KOPT-K1 (cell line): Measurements from ENCODE around the gene BCAS3.

Source experiments
- H3K27ac ChIP-seq: fragments of 200-600 bp; sonication (generic); 2 replicates; pipeline ENCODE4 v1.5.1; 2016; ENCODE audit warnings: antibody characterized with exemption, mild to moderate bottlenecking, low read depth, low read length; ENCODE audit not compliant: poor library complexity, severe bottlenecking
- H3K36me3 ChIP-seq: fragments of 200-600 bp; sonication (generic); 2 replicates; pipeline ENCODE4 v1.5.1; 2017; ENCODE audit warnings: antibody characterized with exemption, mild to moderate bottlenecking, low read length, moderate library complexity; ENCODE audit not compliant: insufficient read depth
- H3K9me3 ChIP-seq: fragments of 200-600 bp; sonication (generic); 2 replicates; pipeline ENCODE4 v1.5.1; 2017; ENCODE audit warnings: antibody characterized with exemption, low read length, mild to moderate bottlenecking; ENCODE audit not compliant: insufficient read depth, poor library complexity, severe bottlenecking

Gene BCAS3

DNA sequence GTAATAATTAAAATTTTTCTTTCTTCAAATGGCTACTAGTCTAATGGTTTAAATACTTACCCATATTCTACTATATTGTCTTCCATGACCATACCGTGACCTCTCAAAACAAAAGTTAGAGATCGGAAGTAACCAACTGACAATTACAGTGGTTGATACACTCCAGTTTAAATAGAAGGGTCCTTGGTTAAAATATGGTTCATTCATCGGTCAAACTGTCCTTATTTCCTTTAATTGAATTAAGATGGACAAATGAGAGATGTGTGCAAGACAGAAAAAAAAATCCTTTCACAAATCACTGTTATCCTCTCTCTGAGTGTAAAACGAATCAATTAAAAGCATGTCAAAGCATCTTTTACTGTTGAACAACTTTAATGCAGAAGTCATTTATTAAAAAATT is 507.7 kb downstream of the BCAS3 start:
- Histone ChIP-seq H3K27ac (no peak overlapping the region), H3K36me3 (no peaks in the 10 kb centered on the region), H3K9me3 (no peaks in the 10 kb centered on the region)

DNA sequence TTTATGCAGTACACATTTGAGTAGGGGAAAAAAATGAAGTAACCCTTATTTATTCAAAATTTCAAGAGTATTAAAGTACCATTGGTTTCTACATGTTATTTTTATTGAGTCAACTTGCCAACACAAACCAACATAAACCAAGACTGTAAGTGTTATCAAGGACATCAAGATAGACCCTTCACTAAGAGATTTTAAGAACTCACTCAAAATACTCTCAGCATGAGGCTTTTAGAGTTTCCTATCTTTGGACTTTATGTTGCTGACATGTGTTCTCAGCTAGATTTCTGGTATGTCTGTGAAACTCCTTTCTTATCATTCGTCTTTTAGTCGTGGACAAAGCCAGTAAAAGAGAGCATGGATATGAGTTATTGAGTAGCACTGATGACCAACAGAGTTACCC is 509.4 kb downstream of the BCAS3 start:
- H3K9me3 ChIP-seq = peaks cover 11% of the 10 kb centered on the region
- H3K36me3 ChIP-seq = no peaks in the 10 kb centered on the region
- H3K27ac ChIP-seq = no peak overlapping the region

DNA sequence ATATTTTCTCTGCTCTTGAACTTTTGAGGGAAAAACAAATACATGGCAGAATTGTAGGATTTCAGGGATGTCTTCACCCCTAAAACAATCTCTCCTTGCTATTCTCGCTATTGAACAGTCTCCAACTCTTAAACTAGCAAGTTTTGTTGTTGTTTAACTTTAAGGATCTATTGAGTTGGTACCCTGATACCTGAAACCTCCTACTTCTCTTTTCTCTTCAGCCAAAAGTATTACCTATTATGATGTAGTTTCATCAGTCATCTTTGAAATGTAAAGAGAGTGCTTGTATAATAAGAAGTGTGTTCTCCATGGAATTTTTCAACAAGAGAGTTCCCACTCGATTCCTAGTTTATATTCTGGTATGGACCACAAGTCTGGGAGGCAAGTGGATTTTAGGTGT is 510.4 kb downstream of the BCAS3 start:
- Histone ChIP-seq H3K36me3 (no peaks in the 10 kb centered on the region), H3K9me3 (peaks cover 21% of the 10 kb centered on the region), H3K27ac (no peak overlapping the region)

DNA sequence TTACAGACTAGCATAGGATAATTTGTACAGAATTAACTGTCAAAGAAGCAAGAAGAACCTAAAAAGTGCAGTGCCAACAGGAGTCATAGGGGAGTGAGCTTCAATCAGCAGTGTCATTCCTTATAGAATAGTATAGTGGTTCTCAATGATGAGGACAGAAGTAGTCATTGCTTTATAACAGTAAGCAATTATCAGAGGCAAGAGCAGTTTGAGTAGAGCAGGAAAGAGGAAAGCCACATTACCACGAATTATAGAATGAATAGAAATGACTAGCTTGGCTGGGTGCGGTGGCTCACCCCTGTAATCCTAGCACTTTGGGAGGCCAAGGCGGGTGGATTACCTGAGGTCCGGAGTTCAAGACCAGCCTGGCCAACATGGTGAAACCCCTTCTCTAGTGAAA is 512.3 kb downstream of the BCAS3 start:
- Histone ChIP-seq H3K27ac (no peak overlapping the region), H3K9me3 (peaks cover 21% of the 10 kb centered on the region), H3K36me3 (no peaks in the 10 kb centered on the region)

DNA sequence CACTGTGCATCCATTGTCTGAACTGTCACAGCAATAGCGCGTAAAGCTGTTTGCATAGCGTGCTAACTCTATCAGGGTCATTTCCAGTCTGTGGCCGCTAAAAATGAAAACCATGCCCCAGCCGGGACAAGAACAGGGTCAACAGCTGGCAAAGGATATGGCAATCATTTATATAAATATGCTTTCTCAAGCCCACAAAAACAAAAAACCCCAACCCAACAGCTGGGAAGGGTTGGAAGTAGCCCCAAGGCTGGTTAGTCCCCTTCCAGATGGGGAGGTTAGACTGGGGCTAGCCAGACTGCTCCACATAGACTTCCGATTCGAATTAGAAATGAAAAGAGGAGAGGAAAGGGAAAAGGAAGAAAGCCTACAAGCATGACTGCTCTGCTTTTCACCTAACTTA is 518.7 kb downstream of the BCAS3 start:
- Histone ChIP-seq H3K27ac (no peak overlapping the region), H3K9me3 (peaks cover 16% of the 10 kb centered on the region), H3K36me3 (no peaks in the 10 kb centered on the region)

DNA sequence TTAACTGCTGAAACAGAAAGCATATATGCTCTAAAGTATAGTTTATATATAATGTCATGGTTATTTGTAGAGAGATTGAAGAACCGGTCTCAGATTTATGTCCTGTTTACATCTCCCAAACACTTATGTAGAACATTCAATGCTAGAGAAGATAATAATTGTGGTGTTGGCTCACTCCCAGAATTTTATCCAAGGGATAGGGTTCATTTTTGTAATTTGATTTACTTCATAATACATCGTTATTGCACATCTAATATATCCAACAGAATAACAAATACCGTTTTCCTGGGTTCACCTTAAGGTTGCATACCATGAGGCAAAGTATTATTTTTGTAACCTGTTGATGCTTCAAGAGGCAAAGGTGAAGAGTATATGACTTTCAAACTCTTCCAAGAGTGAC is 519.1 kb downstream of the BCAS3 start:
- H3K9me3 ChIP-seq = peaks cover 11% of the 10 kb centered on the region
- no peak overlapping the region for H3K27ac ChIP-seq
- no peaks in the 10 kb centered on the region for H3K36me3 ChIP-seq

DNA sequence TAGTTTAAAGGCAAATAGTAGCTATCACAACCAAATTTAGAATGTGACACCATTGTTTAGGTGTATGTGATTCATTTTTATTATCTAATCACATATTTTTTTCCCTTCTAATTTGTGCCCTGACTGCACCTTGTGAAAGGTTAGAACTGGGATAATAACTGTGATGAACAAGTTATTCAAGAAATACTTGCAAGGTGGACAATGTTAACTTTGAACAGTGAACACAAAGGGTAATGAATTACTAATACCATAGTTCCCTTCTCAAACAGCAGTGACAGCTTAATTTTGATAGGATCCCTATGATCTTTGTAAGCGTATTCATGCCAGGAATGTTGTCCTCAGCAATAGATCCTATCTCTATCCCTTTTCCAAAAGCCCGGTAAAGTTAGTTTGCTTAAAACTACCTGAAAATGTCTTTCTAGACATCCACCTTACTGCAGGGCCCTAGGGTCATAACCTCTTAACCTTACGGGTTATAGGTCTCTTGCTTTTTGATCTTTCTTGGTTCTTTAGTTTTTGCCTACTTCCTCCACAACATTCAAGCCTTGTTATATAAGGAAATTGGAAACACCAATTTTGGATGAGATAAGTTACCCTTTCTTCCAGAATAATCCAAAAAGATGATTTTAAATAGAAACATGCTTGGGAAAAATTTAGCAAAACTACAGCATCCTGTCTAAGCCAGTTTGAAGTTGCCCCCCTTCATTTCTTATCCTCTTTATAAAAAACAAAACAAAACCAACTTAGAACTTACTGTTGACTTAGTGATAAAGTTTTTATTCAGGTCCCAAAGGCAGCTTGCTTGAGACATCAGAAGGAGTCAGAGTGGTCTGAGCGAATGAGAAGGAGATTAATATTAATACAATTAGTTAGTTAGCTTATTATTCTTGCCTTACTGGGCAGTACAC is 522.0 kb downstream of the BCAS3 start:
- Histone ChIP-seq H3K27ac (no peak overlapping the region), H3K9me3 (no peaks in the 10 kb centered on the region), H3K36me3 (no peaks in the 10 kb centered on the region)

DNA sequence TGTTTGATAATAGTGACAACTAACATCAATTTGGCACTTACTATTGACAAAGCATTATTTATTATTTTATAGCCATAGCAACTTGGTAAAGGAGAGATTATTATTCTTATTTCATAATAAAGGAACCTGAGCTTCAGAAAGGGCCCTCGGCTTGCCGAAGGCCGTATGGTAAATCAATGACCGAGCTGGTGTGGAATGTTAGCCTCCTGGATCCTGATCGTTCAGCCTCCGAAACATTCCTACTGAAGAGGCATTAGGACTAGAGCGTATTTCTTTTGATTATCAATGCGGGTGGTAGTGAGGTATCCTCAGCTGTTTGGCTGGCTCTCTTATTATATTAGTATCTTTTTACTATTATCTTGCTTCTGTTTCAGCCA is 522.7 kb downstream of the BCAS3 start:
- Histone ChIP-seq H3K27ac (no peak overlapping the region), H3K9me3 (no peaks in the 10 kb centered on the region), H3K36me3 (no peaks in the 10 kb centered on the region)

DNA sequence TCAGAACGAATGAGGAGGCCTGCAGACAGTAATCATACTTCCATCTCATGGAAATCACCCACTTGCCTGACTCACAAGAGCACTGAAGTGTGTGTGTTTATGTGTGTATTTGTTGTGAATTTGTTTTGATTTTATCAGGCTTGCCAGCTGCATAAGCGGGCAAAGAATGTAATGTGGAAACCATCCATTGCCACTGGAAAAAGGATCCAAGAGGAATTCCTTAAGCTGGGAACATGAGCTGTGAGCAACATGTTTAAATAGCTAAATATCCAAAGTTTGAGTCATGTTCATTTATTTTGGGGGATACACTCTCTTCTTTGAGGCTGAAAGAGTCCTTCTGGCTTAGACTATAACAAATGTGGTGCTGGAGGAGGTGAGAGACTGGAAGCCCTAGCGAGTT is 523.6 kb downstream of the BCAS3 start:
- H3K9me3 ChIP-seq = no peaks in the 10 kb centered on the region
- H3K27ac ChIP-seq = no peak overlapping the region
- H3K36me3 ChIP-seq = no peaks in the 10 kb centered on the region

DNA sequence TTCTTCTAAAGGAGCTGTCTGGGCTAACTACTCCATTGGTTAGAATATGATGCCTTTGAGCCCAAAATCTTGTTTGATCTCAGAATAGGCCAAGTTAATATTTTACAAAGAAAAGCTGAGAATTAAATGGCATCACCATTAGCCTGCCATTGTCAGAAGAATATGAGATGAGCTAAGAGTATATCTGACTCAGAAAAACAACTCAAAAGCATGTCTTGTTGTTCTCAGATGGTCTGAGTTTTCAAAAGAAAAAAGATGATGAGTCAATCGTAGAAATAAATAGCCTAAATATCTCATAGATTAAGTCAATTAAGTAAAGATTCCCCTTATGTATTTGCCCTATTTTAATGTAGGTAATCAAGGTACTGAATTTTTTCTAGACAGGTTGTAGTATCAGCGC is 524.9 kb downstream of the BCAS3 start:
- Histone ChIP-seq H3K9me3 (no peaks in the 10 kb centered on the region), H3K36me3 (no peaks in the 10 kb centered on the region), H3K27ac (no peak overlapping the region)

DNA sequence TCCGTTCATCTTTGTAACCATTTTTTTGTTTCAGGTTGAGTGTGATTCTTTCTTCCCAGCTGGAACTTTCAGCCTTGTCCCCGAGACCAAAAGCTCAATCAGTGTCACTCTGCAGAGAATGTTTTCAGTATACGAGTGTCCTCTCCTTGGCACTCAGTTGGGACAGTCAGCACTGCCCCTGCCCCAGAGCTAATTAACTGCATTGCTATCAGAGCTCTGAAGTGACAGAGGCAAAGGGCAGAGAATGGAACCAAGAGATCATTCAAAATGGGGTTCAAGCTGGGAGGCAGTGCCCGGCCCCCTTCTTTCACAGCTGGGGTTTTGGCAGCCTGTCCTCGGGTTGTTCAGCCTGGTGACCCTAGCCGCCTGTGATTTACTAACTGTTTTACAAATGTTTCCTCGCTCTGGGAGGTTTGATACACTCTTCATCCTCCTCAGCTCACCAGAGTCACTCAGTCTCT is 526.0 kb downstream of the BCAS3 start:
- no peak overlapping the region for H3K27ac ChIP-seq
- H3K9me3 ChIP-seq = no peaks in the 10 kb centered on the region
- H3K36me3 ChIP-seq = no peaks in the 10 kb centered on the region

DNA sequence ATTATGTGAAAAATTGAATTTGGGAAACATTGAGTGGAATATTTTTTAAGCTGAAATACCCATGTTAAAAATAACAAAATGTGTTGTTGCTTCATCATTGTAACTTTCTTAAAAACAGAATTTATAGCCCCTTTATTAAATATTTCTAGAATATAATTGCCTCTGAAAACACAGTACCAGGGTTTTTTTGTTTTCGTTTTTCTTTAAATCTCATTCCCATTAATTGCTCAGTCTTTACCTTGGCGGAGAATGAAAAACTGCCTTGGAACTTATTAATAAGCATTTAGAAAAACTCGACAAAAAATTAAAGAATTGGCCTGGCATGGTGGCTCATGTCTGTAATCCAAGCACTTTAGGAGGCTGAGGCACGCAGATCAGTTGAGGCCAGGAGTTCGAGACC is 526.8 kb downstream of the BCAS3 start:
- H3K36me3 ChIP-seq = no peaks in the 10 kb centered on the region
- no peaks in the 10 kb centered on the region for H3K9me3 ChIP-seq
- no peak overlapping the region for H3K27ac ChIP-seq

DNA sequence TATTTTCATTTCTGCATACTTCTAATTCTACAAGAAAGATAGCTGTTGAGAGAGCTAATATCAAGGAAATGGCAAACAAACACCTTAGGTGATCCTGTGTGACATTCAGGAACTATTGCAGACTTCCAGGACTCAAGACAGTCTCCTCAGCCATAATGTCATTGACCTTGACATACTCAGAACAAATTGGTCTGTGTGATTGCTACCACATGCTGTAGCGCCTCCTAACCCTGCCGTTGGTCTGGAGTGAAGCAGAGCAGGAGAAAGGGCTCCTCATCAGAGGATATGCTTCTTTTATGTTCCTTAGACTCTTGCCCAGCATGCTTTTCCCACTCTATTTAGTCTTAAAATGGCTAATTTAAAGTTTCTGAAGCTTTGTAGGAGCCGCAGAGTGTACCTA is 527.8 kb downstream of the BCAS3 start:
- Histone ChIP-seq H3K36me3 (no peaks in the 10 kb centered on the region), H3K9me3 (no peaks in the 10 kb centered on the region), H3K27ac (no peak overlapping the region)

DNA sequence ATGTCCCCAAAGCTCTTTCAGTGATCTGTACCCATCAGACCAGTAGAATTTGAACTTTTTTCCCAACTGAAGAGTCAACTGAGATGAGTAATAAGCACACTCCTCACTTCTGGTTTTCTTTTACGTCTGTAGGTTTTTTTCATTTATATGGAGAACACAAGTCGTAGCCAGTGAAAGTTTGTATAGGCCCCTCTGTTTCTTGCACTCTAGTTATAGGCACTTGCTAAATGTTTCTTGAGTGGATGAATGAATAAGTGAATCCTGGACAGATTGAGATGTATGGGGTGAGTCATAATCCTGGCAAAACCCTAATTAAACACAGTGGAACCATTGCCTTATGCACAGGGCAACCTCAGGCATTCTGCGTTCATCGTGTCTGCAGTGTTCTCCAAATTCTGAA is 528.3 kb downstream of the BCAS3 start:
- Histone ChIP-seq H3K9me3 (no peaks in the 10 kb centered on the region), H3K27ac (no peak overlapping the region), H3K36me3 (no peaks in the 10 kb centered on the region)

DNA sequence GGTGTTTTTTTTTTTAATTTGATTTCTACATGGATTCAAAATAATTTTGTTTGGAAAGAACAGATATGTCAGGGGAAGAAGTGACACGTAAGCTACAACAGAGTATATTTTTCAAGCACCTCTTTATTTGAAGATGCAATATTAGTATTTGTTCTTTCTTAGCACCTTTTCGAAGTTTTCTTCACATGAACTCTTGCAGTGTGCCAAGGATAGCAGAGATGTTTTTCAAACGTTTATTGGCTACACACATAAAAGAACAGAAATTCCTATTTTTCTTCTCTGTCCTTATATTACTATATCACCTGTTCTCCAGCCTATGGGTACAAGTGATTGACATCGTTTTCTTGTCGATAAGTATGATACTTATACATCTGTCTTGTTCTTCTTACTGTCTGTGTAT is 529.3 kb downstream of the BCAS3 start:
- H3K36me3 ChIP-seq = no peaks in the 10 kb centered on the region
- H3K9me3 ChIP-seq = no peaks in the 10 kb centered on the region
- H3K27ac ChIP-seq = no peak overlapping the region
